Hepatic stellate cell (primary cell): Measurements from ENCODE around the gene TBX5.

Experiments used
- DNase-seq: peaks from one replicate; pipeline ENCODE4 v3.0.0; 2011; ENCODE audit warnings: low spot score

The TBX5 gene

GRCh38 chr12:114404926-114405518 is 922 bp downstream of the TBX5 start:
- no peak for DNase-seq

GRCh38 chr12:114404083-114404925 is 1.6 kb downstream of the TBX5 start:
- DNase-seq = no peak

- no peak for DNase-seq
Observed at GRCh38 chr12:114403690-114404066, 2.3 kb downstream of the TBX5 start.

GRCh38 chr12:114403011-114403689 is 2.8 kb downstream of the TBX5 start:
- no peak for DNase-seq

- DNase-seq = no peak
Observed at GRCh38 chr12:114402084-114402717, 3.7 kb downstream of the TBX5 start.

GRCh38 chr12:114401328-114402083 is 4.4 kb downstream of the TBX5 start:
- DNase-seq = no peak

- no peak for DNase-seq
Observed at GRCh38 chr12:114400925-114401324, 5.0 kb downstream of the TBX5 start.

GRCh38 chr12:114400361-114400811 is 5.6 kb downstream of the TBX5 start:
- no peak for DNase-seq

- DNase-seq = no peak
Observed at GRCh38 chr12:114399664-114400211, 6.2 kb downstream of the TBX5 start.

GRCh38 chr12:114397978-114398881 is 7.7 kb downstream of the TBX5 start:
- DNase-seq = no peak

- no peak for DNase-seq
Observed at GRCh38 chr12:114396869-114397719, 8.8 kb downstream of the TBX5 start.

GRCh38 chr12:114396153-114396868 is 9.6 kb downstream of the TBX5 start:
- no peak for DNase-seq

- DNase-seq = no peak
Observed at GRCh38 chr12:114395755-114396152, 10.2 kb downstream of the TBX5 start.

- no peak for DNase-seq
Observed at GRCh38 chr12:114395233-114395632, 10.7 kb downstream of the TBX5 start.

- DNase-seq = no peak
Observed at GRCh38 chr12:114393569-114393968, 12.4 kb downstream of the TBX5 start.

- no peak for DNase-seq
Observed at GRCh38 chr12:114392909-114393308, 13.0 kb downstream of the TBX5 start.

GRCh38 chr12:114391088-114391487 is 14.9 kb downstream of the TBX5 start:
- no peak for DNase-seq

GRCh38 chr12:114384739-114385138 is 21.2 kb downstream of the TBX5 start:
- no peak for DNase-seq

GRCh38 chr12:114381177-114381576 is 24.8 kb downstream of the TBX5 start:
- no peak for DNase-seq
